Fibroblast of skin of left biceps (primary cell): ENCODE results near the gene LY6G6D.
A peak's percentile ranks its signal among the peaks of the same experiment; 100 is the strongest.

ENCODE experiments used
- DNase-seq, 2 experiments: peaks; one replicate each; pipeline ENCODE4 v3.0.0-alpha.2; 2013; ENCODE audit warnings: low read depth in 2 of 2

The LY6G6D gene

GRCh38 chr6:31719001-31719400 is 3.9 kb downstream of the LY6G6D start:
- no peak for DNase-seq

- DNase-seq: no peak
Measured at GRCh38 chr6:31720196-31720770, 5.1 kb downstream of the LY6G6D start.

- no peak for DNase-seq
Measured at GRCh38 chr6:31721351-31722020, 6.3 kb downstream of the LY6G6D start, which contains the start of gene LY6G6C. Gene LY6G6C (minus strand): TSS chr6:31721746. CDS start chr6:31721679, 67 bp downstream.

GRCh38 chr6:31722173-31722572 is 7.0 kb downstream of the LY6G6D start:
- no peak for DNase-seq

- no peak for DNase-seq
Measured at GRCh38 chr6:31723245-31723979, 8.3 kb downstream of the LY6G6D start, which contains the start of gene MPIG6B. Gene MPIG6B (plus strand): TSS chr6:31723373. CDS start chr6:31723384, 11 bp downstream.

GRCh38 chr6:31723980-31724691 is 9.0 kb downstream of the LY6G6D start:
- DNase-seq: no peak

DNA sequence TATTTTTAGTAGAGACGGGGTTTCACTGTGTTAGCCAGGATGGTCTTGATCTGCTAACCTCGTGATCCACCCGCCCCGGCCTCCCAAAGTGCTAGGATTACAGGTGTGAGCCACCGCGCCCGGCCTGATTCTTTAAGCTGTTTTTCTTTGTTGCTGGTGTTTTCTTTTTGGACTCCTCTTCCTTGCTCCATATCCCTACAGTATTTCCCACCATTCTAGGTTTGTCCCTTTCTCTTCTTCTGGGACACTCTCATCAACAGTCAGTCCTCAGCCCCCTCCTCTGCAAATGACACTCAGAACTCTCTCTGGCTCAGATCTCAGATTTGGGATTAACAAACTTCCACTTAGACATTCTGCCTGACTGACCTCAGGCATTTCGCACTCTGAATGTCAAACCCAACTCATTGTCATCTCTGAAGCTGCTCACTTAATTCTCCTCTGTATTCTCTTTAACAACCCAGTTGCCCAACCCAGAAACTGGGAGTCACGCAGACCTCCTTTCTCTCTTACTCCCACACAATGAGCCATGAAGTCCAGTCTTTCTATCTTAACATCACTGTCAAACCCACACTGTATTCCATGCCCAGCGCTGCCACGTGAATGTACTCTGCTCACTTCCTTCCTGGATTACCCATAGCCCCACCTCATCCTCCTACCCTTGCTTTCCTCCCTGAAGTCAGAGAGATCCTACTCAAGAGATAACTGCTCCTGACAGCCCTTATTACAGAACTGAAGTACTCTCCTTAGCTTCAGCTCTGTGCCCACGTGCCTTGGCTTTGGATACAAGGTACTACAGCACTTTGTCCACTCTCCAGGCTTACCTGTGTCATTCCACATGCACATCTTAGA is 10.6 kb downstream of the LY6G6D start:
- no peak for DNase-seq

DNA sequence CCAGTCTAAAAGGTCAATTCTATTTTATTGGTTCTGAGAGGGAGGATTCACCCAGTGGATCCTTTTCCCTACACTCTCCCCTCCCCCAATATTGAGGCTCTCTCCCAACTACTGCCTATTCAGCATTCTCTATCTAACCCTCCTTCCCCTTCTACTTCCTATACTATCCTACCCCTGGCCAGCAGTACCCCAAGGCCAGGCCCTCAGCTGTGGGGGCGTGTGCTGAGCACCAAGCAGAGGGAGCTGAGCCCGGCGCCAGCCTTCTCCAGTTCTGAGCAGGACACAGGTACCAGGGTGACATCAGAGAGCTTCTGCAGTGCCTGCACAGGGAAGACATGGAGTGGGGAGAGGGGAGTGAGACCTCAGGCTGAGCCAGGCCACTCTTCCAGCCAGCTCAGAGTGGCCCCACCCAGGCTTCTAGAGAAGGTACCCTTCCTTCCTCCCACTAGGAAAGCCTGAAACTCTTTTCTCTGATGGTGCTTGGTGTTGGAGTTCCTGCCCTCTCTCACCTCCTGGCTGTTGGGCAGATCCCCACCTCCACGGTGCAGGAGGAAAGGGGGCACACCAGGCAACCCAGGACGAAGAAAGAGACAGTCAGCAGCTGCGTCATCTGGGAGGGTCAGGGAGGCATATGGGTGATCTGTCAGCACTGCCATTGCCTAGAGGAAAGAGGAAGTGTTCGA is 12.0 kb downstream of the LY6G6D start:
- no peak for DNase-seq

- no peak for DNase-seq
Measured at GRCh38 chr6:31727717-31728671, 12.8 kb downstream of the LY6G6D start.

DNA sequence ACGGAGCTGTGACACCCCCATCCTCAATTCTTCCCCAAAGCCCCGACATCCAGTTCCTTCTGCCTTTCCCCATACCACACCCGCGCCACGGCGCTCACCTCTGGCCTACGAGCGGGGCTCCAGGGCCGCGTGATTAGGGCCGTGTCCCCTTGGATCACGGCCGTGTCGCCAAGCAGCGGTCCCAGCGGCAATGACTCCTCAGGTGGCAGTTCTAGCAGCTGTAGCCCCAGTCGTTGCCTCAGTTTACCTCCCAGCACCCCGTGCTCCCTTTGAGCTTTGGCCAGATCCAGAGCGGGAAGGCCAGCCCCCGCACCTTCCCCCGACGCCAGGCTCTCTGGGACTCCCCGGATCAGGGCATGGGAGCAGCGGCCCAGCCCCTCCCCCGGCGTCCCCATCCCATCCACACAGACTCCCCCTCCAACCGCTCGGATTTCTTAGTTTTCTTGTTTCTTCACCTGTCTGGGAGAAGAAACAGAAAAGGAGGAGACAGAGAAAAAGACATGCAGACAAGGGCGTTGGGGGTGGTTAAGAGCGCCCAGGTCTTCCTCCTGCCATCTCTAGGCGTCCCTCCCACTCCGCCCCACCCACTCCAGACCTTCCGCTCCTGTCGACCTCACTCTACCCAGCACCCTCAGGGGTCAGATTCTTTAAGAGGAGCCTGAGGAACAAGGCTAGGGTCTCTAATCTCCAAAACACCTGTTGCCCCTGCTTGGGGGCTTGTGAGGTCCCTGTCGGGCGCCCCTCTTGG is 13.8 kb downstream of the LY6G6D start, which contains the start of gene DDAH2:
DDAH2 (minus strand) TSS at position 533 of the 748 bp plus-strand sequence; CDS start at position 395, 138 bp downstream.
- DNase-seq: no peak

- peak in 1 of 2 experiments; percentile 29 for DNase-seq
Measured at GRCh38 chr6:31729515-31729978, 14.4 kb downstream of the LY6G6D start.

DNA sequence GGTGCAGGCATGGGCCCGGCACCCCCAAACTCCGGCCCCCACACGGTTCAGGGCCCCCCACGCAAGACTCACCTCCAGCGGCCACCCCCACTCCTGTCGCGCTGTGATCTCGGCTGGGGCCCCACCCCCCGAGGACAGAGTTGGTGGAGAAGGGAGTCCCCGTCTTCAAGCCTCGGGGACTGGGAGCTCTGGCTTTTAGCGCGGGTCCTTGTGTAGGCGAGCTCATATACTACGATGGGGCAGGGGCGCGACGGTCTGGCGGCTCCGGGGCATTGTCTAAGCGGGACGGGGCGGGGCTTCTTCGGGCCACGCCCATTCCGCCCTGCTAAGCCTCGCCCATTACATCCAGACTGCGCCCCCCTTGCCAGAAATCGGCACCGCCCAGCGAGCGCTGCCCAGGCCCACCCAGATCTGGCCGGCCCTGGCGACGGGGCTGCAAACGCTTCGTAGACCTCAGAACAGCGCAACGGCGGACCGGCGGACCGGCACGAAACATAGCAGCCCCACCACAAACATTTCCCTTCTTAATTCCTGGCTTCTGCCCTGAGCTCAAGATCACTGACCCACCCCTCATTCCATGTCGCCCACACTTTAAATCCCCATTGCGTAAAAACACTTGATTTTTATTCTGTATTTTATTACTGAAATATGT is 15.0 kb downstream of the LY6G6D start:
- peak; percentile 75 for DNase-seq

DNA sequence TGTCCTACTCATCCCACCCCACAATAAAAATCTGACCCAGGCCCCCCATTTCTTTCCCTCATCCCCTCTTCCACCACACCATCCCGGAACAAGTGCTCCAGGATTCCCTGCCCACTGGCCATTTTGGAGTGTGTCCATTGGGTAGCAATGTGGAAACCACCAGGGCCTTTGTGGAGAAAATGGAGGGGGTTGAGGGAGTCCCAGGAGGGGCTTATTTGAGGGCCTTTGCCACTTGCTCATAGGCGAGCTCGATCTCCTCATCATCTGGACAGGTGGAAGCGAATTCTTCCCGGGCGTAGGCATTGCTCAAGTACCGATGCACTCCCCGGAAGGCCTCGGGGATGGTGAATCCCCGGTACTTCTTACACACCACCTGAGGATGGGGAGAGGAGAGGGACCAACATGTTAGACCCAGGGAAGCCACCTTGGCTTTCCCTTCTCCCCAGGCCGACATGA is 15.5 kb downstream of the LY6G6D start:
- no peak for DNase-seq

- DNase-seq: no peak
Measured at GRCh38 chr6:31732029-31732428, 16.9 kb downstream of the LY6G6D start.

DNA sequence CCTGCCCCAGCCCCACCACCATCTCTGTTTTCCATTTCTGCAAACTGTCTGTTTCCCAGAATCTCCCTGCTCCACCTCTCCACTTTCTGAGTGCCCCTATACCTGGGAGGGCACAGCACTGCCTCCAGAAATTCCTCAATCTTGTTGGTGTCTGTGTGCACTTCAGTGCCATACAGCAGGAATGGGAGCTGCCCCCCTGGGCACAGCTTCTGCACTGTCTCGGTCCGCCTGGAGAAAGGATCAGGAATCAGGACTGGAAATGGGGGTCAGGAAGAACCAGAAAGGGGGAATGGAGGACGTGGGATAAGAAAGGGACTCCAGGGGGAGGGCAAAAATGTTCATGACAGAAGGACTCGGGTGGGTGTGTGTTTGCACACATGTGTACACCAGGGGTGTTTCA is 18.6 kb downstream of the LY6G6D start:
- no peak for DNase-seq

DNA sequence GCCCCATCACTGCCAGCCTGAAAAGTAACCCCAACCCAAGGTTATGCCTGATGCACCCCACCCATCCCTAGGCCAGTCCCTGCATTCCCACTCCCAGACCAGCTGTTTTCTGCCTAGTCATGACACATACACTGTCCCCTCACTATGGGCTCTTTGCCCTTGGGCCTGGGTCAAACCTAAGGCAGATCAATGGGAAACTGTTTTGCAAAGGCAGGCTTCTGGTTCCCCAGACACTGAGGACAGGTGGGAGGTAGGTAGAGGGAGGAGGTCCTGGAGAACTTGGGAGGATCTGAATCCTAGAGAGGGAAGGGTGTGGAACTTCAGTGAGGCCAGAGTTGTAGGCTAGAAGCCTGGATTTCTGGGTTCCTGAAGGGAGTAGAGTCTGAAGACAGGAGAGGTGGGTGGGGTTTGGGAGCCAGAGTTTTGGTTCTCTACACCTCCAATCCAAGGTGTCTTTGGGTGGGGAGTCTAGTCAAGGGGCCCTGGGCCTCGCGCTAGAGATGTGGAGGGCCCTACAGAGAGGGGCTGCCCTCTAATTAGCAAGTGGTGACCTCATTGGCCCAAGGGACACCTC is 19.2 kb downstream of the LY6G6D start:
- no peak for DNase-seq

DNA sequence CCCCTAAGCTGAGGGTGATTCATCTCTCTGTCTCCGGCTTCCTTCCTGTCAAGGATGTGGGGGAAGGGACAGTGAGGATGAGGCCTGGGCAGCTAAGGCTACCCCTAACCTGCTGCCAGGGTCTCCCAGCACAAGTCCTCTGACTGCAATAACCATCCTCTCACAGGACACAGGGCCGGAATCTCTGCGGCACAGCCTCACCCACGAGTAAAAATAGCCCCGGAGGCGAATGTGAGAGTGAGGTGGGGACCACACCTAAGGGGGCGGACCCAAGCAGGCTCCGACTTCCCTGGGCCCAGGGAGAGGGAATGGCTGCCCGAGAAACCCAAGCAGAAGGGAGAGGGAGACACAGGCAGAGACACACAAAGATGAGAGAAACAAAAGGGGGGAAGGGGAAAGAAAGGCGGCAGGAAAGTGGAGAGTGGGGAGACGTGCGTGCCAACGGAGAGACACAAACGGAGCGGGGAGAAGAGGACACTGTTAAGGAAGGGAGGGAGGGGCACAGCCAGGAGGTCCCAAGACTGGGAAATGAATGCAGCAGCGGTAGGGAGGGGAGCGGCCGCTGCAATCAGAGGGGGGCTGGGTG is 19.8 kb downstream of the LY6G6D start:
- peak in 1 of 2 experiments; percentile 26 for DNase-seq
